ENCODE measurements around the gene AJM1.

DNA sequence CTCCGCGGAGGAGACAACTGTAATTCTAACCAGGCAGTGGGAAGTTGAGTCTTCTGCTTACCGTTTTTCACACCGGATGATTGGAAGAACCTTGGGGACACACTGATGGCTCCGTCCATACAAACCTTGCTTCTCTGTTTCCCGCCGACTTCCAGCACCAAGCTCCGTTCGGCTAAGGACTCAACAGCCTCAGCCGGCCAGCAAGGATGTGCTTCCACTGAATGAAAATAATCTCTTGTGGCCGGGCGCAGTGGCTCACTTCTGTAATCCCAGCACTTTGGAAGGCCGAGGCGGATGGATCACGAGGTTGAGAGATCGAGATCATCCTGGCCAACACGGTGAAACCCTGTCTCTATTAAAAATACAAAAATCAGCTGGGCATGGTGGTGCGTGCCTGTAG is 25.6 kb downstream of the AJM1 start:
- TF ChIP-seq EZH2 (IDR thresholded peaks at IDR 0.05) (no peak), EZH2phosphoT487 (IDR thresholded peaks at IDR 0.05) (no peak)
- TF ChIP-seq, protein P1, sequence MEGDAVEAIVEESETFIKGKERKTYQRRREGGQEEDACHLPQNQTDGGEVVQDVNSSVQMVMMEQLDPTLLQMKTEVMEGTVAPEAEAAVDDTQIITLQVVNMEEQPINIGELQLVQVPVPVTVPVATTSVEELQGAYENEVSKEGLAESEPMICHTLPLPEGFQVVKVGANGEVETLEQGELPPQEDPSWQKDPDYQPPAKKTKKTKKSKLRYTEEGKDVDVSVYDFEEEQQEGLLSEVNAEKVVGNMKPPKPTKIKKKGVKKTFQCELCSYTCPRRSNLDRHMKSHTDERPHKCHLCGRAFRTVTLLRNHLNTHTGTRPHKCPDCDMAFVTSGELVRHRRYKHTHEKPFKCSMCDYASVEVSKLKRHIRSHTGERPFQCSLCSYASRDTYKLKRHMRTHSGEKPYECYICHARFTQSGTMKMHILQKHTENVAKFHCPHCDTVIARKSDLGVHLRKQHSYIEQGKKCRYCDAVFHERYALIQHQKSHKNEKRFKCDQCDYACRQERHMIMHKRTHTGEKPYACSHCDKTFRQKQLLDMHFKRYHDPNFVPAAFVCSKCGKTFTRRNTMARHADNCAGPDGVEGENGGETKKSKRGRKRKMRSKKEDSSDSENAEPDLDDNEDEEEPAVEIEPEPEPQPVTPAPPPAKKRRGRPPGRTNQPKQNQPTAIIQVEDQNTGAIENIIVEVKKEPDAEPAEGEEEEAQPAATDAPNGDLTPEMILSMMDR (IDR thresholded peaks at IDR 0.05), result no peak
